Tibial artery (tissue), 4 donors: Measurements from ENCODE around the gene SYTL3.

ENCODE experiments used
- DNase-seq, 2 donors: peaks; one replicate each; pipeline ENCODE4 v3.0.0-alpha.2; 2019
- H3K27ac ChIP-seq, 2 donors: fragments of 200-600 bp; sonication (generic) in 1 of 2; 1 replicate in 1 of 2; 2 replicates in 1 of 2; pipeline ENCODE4 v1.5.1; 2018 to 2019; ENCODE audit warnings: mild to moderate bottlenecking in 1 of 2
- H3K27me3 ChIP-seq, 2 donors: fragments of 200-600 bp; sonication (generic) in 1 of 2; one replicate each; pipeline versions ENCODE4 v1.5.1 to v1.6.0; 2016 to 2019
- H3K36me3 ChIP-seq, 3 donors: fragments of 200-600 bp; sonication (generic) in 2 of 3; one replicate each; pipeline ENCODE4 v1.5.1; 2016 to 2019; ENCODE audit warnings: mild to moderate bottlenecking in 2 of 3
- H3K4me1 ChIP-seq, 4 donors: fragments of 200-600 bp; sonication (generic) in 2 of 4; 1 replicate in 3 of 4; 2 replicates in 1 of 4; pipeline ENCODE4 v1.5.1; 2016 to 2019
- H3K4me3 ChIP-seq, 2 donors: fragments of 200-600 bp; sonication (generic) in 1 of 2; 1 replicate in 1 of 2; 2 replicates in 1 of 2; pipeline ENCODE4 v1.5.1; 2018 to 2019; ENCODE audit warnings: mild to moderate bottlenecking in 2 of 2
- H3K9me3 ChIP-seq, 3 donors: fragments of 200-600 bp; sonication (generic) in 1 of 3; one replicate each; pipeline ENCODE4 v1.5.1; 2016 to 2019
- CTCF ChIP-seq, 2 experiments: fragments of 200-600 bp in 1 of 2; fragments of 450-650 bp in 1 of 2; IDR thresholded peaks; one replicate each; pipeline ENCODE4 v1.5.1; 2017 to 2019; ENCODE audit warnings: antibody characterized with exemption in 2 of 2, mild to moderate bottlenecking in 1 of 2, moderate library complexity in 1 of 2
- intact Hi-C: fragments of 100-400 bp; cut with DNase I; formaldehyde crosslinking; loops from one replicate; pipeline ENCODE4 v1.15.0; 2023; ENCODE audit warnings: low total_unique reads

SYTL3 gene

GRCh38 chr6:158708239-158708638, 58.4 kb downstream of the SYTL3 start:
- Histone ChIP-seq H3K36me3 (no peaks in the 10 kb centered on the region), H3K4me3 (peak overlapping the region; percentile 19 to 26), H3K9me3 (no peaks in the 10 kb centered on the region), H3K4me1 (peaks cover 0 to 46% (median 31%) of the 10 kb centered on the region in 4 donors), H3K27me3 (no peaks in the 10 kb centered on the region), H3K27ac (peak overlapping the region; percentile 69 to 79)
- peak in 1 of 2 donors; percentile 77 for DNase-seq
- intact Hi-C loops, result no loop called here
- no peak for TF ChIP-seq CTCF (IDR thresholded peaks at IDR 0.05)

DNA sequence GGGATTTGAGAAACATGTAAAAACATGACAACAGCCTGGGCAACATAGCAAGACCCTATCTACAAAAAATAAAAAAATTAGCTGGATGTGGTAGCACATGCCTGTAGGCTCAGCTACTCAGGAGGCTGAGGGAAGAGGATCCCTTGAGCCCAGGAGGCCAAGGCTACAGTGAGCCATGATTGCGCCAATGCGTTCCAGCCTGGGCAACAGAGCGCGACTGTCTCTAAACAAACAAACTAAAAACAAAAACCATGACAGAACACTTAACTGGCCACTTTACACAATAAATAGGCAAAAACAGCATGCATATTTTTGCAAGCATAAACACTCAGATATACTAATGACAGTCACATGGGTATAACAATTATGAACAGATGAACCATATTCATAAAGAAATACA, 60.0 kb downstream of the SYTL3 start:
- H3K4me1 ChIP-seq, result peaks cover 0 to 37% (median 25%) of the 10 kb centered on the region in 4 donors
- DNase-seq, result peak in 1 of 2 donors; percentile 16
- H3K27ac ChIP-seq, result no peak overlapping the region
- H3K36me3 ChIP-seq, result no peaks in the 10 kb centered on the region
- no peaks in the 10 kb centered on the region for H3K27me3 ChIP-seq
- intact Hi-C loops, result loop anchor here (10.0 kb wide), 1 partner anchor 75 kb away; no protein-coding TSS in a partner anchor
- no peak for TF ChIP-seq CTCF (IDR thresholded peaks at IDR 0.05)
- H3K9me3 ChIP-seq, result no peaks in the 10 kb centered on the region
- H3K4me3 ChIP-seq, result no peak overlapping the region

- Histone ChIP-seq H3K36me3 (no peaks in the 10 kb centered on the region), H3K4me1 (peaks cover 0 to 26% (median 16%) of the 10 kb centered on the region in 4 donors), H3K9me3 (no peaks in the 10 kb centered on the region), H3K27ac (no peak overlapping the region), H3K27me3 (no peaks in the 10 kb centered on the region), H3K4me3 (no peak overlapping the region)
- intact Hi-C loops, result loop anchor here (10.0 kb wide), 1 partner anchor 74 kb away; no protein-coding TSS in a partner anchor
- TF ChIP-seq CTCF (IDR thresholded peaks at IDR 0.05), result no peak
- peak in 1 of 2 donors; percentile 29 for DNase-seq
Observed at GRCh38 chr6:158711264-158711663, 61.4 kb downstream of the SYTL3 start.

DNA sequence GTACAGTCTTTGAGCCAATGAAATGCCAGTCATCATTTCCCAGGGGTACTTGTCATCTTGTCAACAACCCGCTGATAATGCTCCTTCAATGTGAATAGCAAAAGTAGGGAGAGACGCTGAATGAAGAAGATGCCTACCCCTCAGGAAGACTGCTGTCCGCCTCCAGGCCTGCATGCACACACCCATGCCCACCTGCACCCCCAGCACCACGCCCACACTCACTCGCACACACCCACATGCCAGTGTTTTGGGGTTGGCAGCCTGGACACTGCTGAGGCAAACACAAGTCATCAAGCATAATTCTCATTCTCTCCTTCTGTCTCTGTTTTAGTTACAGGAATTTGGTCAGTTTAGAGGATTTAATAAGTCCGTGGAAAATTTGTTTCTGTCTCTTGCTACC, 63.6 kb downstream of the SYTL3 start:
- H3K4me3 ChIP-seq, result no peak overlapping the region
- H3K9me3 ChIP-seq, result no peaks in the 10 kb centered on the region
- DNase-seq, result peak in 1 of 2 donors; percentile 42
- peaks cover 0 to 5% (median 2%) of the 10 kb centered on the region in 4 donors for H3K4me1 ChIP-seq
- no peak overlapping the region for H3K27ac ChIP-seq
- intact Hi-C loops, result loop anchor here (10.0 kb wide), 1 partner anchor 71 kb away; no protein-coding TSS in a partner anchor
- no peaks in the 10 kb centered on the region for H3K27me3 ChIP-seq
- H3K36me3 ChIP-seq, result no peaks in the 10 kb centered on the region
- TF ChIP-seq CTCF (IDR thresholded peaks at IDR 0.05), result no peak

GRCh38 chr6:158714706-158715105, 64.9 kb downstream of the SYTL3 start:
- no peak overlapping the region for H3K27ac ChIP-seq
- intact Hi-C loops, result loop anchor here (10.0 kb wide), 1 partner anchor 70 kb away; no protein-coding TSS in a partner anchor
- H3K36me3 ChIP-seq, result no peaks in the 10 kb centered on the region
- no peaks in the 10 kb centered on the region for H3K4me1 ChIP-seq
- H3K27me3 ChIP-seq, result no peaks in the 10 kb centered on the region
- no peak for TF ChIP-seq CTCF (IDR thresholded peaks at IDR 0.05)
- no peaks in the 10 kb centered on the region for H3K9me3 ChIP-seq
- DNase-seq, result no peak
- no peak overlapping the region for H3K4me3 ChIP-seq
